ENCODE results near the gene CNTNAP2. TPM values are rescaled to one million over a fixed set of nuclear protein-coding genes. Genes with fewer than 3 reads are reported as not detected.
A peak's percentile ranks its signal among the peaks of the same experiment; 100 is the strongest.

CNTNAP2 gene
- total RNA-seq, 2 experiments from 2014 or later, result 0.28 TPM; not detected in 1

GRCh38 chr7:147089051-147089461 lies 972.5 kb downstream of the CNTNAP2 start:
- no peaks in the 10 kb centered on the region for H3K9me2 ChIP-seq (ENCODE audit: insufficient read depth, low read length)
- no peak overlapping the region for H3K27ac ChIP-seq (ENCODE audit: low read depth, low read length, poor library complexity, severe bottlenecking)
- no peak for DNase-seq (ENCODE audit: low spot score)
- H3K4me2 ChIP-seq (ENCODE audit: low read length), result no peak overlapping the region
- BruUV-seq (replicated peaks), result no TSS peak
- H3K9me3 ChIP-seq (ENCODE audit: low read length), result no peaks in the 10 kb centered on the region
- no peaks in the 10 kb centered on the region for H3K36me3 ChIP-seq (ENCODE audit: insufficient read depth, low read length)
- ChIA-PET POLR2A (no interaction called here), CTCF (ENCODE audit: unreplicated experiment) (interaction anchor here (0.6 kb wide), 1 partner anchor 255 kb away, joined by 4 read pairs; no protein-coding TSS in a partner anchor)
- no peak overlapping the region for H2AFZ ChIP-seq (ENCODE audit: low read length)
- H3K4me1 ChIP-seq (ENCODE audit: insufficient read depth, low read length, poor library complexity, severe bottlenecking), result no peaks in the 10 kb centered on the region
- no peaks in the 10 kb centered on the region for H3K79me2 ChIP-seq (ENCODE audit: insufficient read depth, low read depth, low read length)
- intact Hi-C loops (cut with micrococcal nuclease; ENCODE audit: unreplicated experiment), result no loop called here
- H3K4me3 ChIP-seq (ENCODE audit: low read depth, low read length, poor library complexity, severe bottlenecking), result no peak overlapping the region
- TF ChIP-seq CTCF (conservative IDR thresholded peaks at IDR 0.05; ENCODE audit: low read length) (no peak), EZH2phosphoT487 (IDR thresholded peaks at IDR 0.05; ENCODE audit: borderline replicate concordance, low read depth, low read length) (no peak)
- no peaks in the 10 kb centered on the region for H4K20me1 ChIP-seq (ENCODE audit: insufficient read depth, low read length)

GRCh38 chr7:147089608-147090007 lies 973.0 kb downstream of the CNTNAP2 start:
- BruUV-seq (replicated peaks), result no TSS peak
- CTCF ChIA-PET (ENCODE audit: unreplicated experiment), result no interaction called here
- no peak for DNase-seq (ENCODE audit: low spot score)
- Histone ChIP-seq H4K20me1 (ENCODE audit: insufficient read depth, low read length) (no peaks in the 10 kb centered on the region), H2AFZ (ENCODE audit: low read length) (no peak overlapping the region), H3K4me1 (ENCODE audit: insufficient read depth, low read length, poor library complexity, severe bottlenecking) (no peaks in the 10 kb centered on the region), H3K4me2 (ENCODE audit: low read length) (no peak overlapping the region), H3K36me3 (ENCODE audit: insufficient read depth, low read length) (no peaks in the 10 kb centered on the region), H3K9me2 (ENCODE audit: insufficient read depth, low read length) (no peaks in the 10 kb centered on the region), H3K9me3 (ENCODE audit: low read length) (no peaks in the 10 kb centered on the region), H3K4me3 (ENCODE audit: low read depth, low read length, poor library complexity, severe bottlenecking) (no peak overlapping the region), H3K27ac (ENCODE audit: low read depth, low read length, poor library complexity, severe bottlenecking) (no peak overlapping the region), H3K79me2 (ENCODE audit: insufficient read depth, low read depth, low read length) (no peaks in the 10 kb centered on the region)
- TF ChIP-seq EZH2phosphoT487 (IDR thresholded peaks at IDR 0.05; ENCODE audit: borderline replicate concordance, low read depth, low read length), result no peak
- TF ChIP-seq CTCF (conservative IDR thresholded peaks at IDR 0.05; ENCODE audit: low read length), result no peak
- POLR2A ChIA-PET, result no interaction called here
- intact Hi-C loops (cut with micrococcal nuclease; ENCODE audit: unreplicated experiment), result no loop called here

GRCh38 chr7:147096629-147097028 lies 980.0 kb downstream of the CNTNAP2 start:
- H3K9me3 ChIP-seq (ENCODE audit: low read length), result no peaks in the 10 kb centered on the region; the same call in 1 of the 2 replicates
- ChIA-PET POLR2A (interaction anchor here (1.0 to 1.2 kb wide), 2 partner anchors 11 to 27 kb away, joined by 3 to 4 read pairs; no protein-coding TSS in a partner anchor), CTCF (ENCODE audit: unreplicated experiment) (no interaction called here)
- peak overlapping the region; percentile 29; the same call in 1 of the 2 replicates for H3K4me2 ChIP-seq (ENCODE audit: low read length)
- H3K9me2 ChIP-seq (ENCODE audit: insufficient read depth, low read length), result no peaks in the 10 kb centered on the region
- H2AFZ ChIP-seq (ENCODE audit: low read length), result no peak overlapping the region
- no TSS peak for BruUV-seq (replicated peaks)
- H3K27ac ChIP-seq (ENCODE audit: low read depth, low read length, poor library complexity, severe bottlenecking), result peak overlapping the region; percentile 16
- intact Hi-C loops (cut with micrococcal nuclease; ENCODE audit: unreplicated experiment), result no loop called here
- no peaks in the 10 kb centered on the region for H3K4me1 ChIP-seq (ENCODE audit: insufficient read depth, low read length, poor library complexity, severe bottlenecking)
- no peaks in the 10 kb centered on the region for H3K79me2 ChIP-seq (ENCODE audit: insufficient read depth, low read depth, low read length)
- DNase-seq (ENCODE audit: low spot score), result peak; percentile 16
- H3K4me3 ChIP-seq (ENCODE audit: low read depth, low read length, poor library complexity, severe bottlenecking), result no peak overlapping the region
- no peaks in the 10 kb centered on the region for H3K36me3 ChIP-seq (ENCODE audit: insufficient read depth, low read length)
- no peak for TF ChIP-seq EZH2phosphoT487 (IDR thresholded peaks at IDR 0.05; ENCODE audit: borderline replicate concordance, low read depth, low read length)
- TF ChIP-seq CTCF (conservative IDR thresholded peaks at IDR 0.05; ENCODE audit: low read length), result no peak
- no peaks in the 10 kb centered on the region for H4K20me1 ChIP-seq (ENCODE audit: insufficient read depth, low read length)
